Smooth muscle cell (in vitro differentiated cells): ENCODE data around the gene EPHB6. TPM values are rescaled to one million over a fixed set of nuclear protein-coding genes. Genes with fewer than 3 reads are reported as not detected.

ENCODE experiments used
- DNase-seq: peaks from one replicate; lab custom pipeline; 2025; ENCODE audit not compliant: unreplicated experiment; lab: John Stamatoyannopoulos, UW
- H2AFZ ChIP-seq: fragments of 200-600 bp; sonication (generic); 2 replicates; pipeline ENCODE4 v1.6.0; 2016; ENCODE audit warnings: antibody characterized with exemption, low read depth, mild to moderate bottlenecking
- H3F3A ChIP-seq: fragments of 200-600 bp; sonication (generic); 2 replicates; pipeline ENCODE4 v1.6.0; 2017; ENCODE audit warnings: antibody characterized with exemption, low read depth
- H3K27ac ChIP-seq: fragments of 200-600 bp; sonication (generic); 2 replicates; pipeline ENCODE4 v1.5.1; 2016; ENCODE audit warnings: low read depth, mild to moderate bottlenecking
- H3K27me3 ChIP-seq: fragments of 200-600 bp; sonication (generic); 2 replicates; pipeline ENCODE4 v1.6.1; 2016; ENCODE audit warnings: low read depth, mild to moderate bottlenecking
- H3K36me3 ChIP-seq: fragments of 200-600 bp; sonication (generic); 2 replicates; pipeline ENCODE4 v1.5.1; 2016; ENCODE audit warnings: low read depth
- H3K4me1 ChIP-seq: fragments of 200-600 bp; sonication (generic); 2 replicates; pipeline ENCODE4 v1.5.1; 2016; ENCODE audit warnings: low read depth
- H3K4me2 ChIP-seq: fragments of 200-600 bp; sonication (generic); 2 replicates; pipeline ENCODE4 v1.6.0; 2016; ENCODE audit warnings: mild to moderate bottlenecking
- H3K4me3 ChIP-seq: fragments of 200-600 bp; sonication (generic); 2 replicates; pipeline ENCODE4 v1.5.1; 2016; ENCODE audit warnings: mild to moderate bottlenecking
- H3K79me2 ChIP-seq: fragments of 200-600 bp; sonication (generic); 2 replicates; pipeline ENCODE4 v1.6.0; 2016; ENCODE audit warnings: low read depth, mild to moderate bottlenecking
- H3K9ac ChIP-seq: fragments of 200-600 bp; sonication (generic); 2 replicates; pipeline ENCODE4 v1.6.0; 2016; ENCODE audit warnings: low read depth
- H3K9me3 ChIP-seq: fragments of 200-600 bp; sonication (generic); replicated peaks from 2 replicates; pipeline ENCODE4 v1.5.1; 2016; ENCODE audit warnings: low read depth
- H4K20me1 ChIP-seq: fragments of 200-600 bp; sonication (generic); 2 replicates; pipeline ENCODE4 v1.6.0; 2016; ENCODE audit warnings: low read depth
- WGBS: methylation state at CpG from one replicate; pipeline ENCODE4 v1.1.7; 2016; ENCODE audit warnings: low lambda C conversion rate; 5-methylcytosine and 5-hydroxymethylcytosine counted together
- polyA plus RNA-seq: library from polyadenylated mRNA; unstranded; fragments of >200 nt; fragmentation: Nextera tagmentation; extraction: Ambion mirVana; gene quantifications from 2 replicates; pipeline ENCODE4 v1.2.1, GENCODE V29; 2016
- total RNA-seq: library from RNA; depleted of rRNA; stranded (reverse); fragments of >200 nt; gene quantifications from 2 replicates; pipeline ENCODE4 v1.2.3, GENCODE V29; 2014
- TF ChIP-seq, protein P1 (sequence below): fragments of 200-600 bp; sonication (generic); IDR thresholded peaks from 2 replicates; pipeline ENCODE4 v1.5.1; 2017; ENCODE audit warnings: borderline replicate concordance, mild to moderate bottlenecking, antibody characterized with exemption; ENCODE audit not compliant: insufficient read depth, poor library complexity, severe bottlenecking

EPHB6 gene
- total and polyA plus RNA-seq, 2 experiments from 2014 or later: 4.8 to 12.6 TPM

DNA sequence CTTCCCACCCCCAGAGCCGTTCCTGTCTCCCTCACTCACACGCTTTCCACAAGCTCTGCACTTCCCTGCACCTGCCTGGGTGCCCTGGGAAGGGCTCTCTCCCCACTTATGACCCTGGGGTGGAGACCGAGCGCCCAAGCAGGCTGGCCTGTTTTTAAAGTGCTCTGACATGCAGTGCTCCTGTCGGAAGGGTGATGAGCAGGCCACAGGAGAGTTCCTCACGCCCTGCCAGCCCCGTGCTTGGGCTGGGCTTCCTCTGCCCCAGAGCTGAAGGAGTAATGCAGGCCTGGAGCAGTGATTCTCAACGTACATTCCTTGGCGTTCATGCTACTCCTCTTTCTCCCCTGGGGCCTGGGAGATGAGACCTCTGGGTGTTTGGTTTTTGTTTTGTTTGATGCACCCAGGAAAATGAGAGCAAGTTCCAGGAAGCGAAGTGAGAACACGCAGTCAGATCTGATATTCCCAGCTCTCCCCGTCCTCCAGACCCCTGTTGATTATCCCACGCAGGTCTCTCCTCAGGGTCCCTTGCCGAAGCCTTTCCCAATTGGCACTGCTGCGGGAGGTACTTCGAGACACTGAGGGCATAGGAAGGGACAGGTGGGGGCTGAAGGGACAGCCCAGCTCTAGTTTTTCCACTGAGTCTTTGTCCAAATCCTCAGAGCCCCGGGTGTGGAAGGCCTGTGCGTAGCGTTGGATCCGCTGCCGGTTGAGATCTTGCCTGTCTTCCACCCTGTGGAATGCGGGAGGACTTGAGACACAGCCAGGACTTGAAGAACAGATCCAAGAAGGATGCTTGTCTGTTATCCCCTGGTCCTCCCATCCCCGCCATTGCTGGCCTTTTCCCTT is 16.6 kb downstream of the EPHB6 start:
- no peaks in the 10 kb centered on the region for H4K20me1 ChIP-seq
- no peak overlapping the region for H3K27ac ChIP-seq
- no peaks in the 10 kb centered on the region for H3K27me3 ChIP-seq
- H2AFZ ChIP-seq: no peak overlapping the region
- no peak overlapping the region for H3K4me3 ChIP-seq
- TF ChIP-seq, protein P1, sequence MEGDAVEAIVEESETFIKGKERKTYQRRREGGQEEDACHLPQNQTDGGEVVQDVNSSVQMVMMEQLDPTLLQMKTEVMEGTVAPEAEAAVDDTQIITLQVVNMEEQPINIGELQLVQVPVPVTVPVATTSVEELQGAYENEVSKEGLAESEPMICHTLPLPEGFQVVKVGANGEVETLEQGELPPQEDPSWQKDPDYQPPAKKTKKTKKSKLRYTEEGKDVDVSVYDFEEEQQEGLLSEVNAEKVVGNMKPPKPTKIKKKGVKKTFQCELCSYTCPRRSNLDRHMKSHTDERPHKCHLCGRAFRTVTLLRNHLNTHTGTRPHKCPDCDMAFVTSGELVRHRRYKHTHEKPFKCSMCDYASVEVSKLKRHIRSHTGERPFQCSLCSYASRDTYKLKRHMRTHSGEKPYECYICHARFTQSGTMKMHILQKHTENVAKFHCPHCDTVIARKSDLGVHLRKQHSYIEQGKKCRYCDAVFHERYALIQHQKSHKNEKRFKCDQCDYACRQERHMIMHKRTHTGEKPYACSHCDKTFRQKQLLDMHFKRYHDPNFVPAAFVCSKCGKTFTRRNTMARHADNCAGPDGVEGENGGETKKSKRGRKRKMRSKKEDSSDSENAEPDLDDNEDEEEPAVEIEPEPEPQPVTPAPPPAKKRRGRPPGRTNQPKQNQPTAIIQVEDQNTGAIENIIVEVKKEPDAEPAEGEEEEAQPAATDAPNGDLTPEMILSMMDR: no peak
- H3K9me3 ChIP-seq: no peaks in the 10 kb centered on the region
- no peaks in the 10 kb centered on the region for H3K36me3 ChIP-seq
- H3K9ac ChIP-seq: no peak overlapping the region
- H3K79me2 ChIP-seq: no peaks in the 10 kb centered on the region
- no peak for DNase-seq
- 91% methylated on average over 23 of the region's 23 CpGs for WGBS
- H3K4me2 ChIP-seq: no peak overlapping the region
- H3F3A ChIP-seq: no peaks in the 10 kb centered on the region
- no peaks in the 10 kb centered on the region for H3K4me1 ChIP-seq

DNA sequence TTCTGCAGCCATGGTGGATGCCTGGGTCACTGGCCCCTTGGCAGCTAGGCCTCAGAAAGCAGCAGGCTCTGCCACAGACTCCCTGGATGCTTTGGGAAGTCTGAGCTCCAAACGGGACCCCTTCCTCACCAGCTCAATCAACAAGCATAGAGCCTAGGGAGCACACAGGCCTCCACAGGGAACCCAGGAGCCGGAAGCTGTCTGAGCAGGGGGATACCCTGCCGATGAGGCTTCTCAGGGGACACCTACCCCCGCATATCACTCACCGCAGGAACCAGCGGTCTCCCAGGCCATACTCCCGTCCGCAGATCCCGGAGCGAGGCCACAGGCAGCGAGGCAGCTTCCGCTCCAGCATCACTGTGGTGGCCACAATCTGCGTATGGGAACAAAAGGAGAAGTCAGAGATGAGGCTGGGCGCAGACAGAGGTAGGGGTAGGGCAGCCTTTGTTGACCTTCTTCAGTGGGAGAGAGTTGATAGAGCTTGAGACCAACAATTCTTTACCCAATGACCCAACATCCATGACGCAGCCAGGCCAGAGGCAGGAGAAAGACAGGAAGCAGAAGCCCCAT is 17.3 kb downstream of the EPHB6 start:
- DNase-seq: no peak
- H3F3A ChIP-seq: no peaks in the 10 kb centered on the region
- WGBS: 96% methylated on average over 15 of the region's 15 CpGs
- H3K27ac ChIP-seq: no peak overlapping the region
- H3K4me2 ChIP-seq: no peak overlapping the region
- no peaks in the 10 kb centered on the region for H3K36me3 ChIP-seq
- TF ChIP-seq, protein P1: no peak
- no peaks in the 10 kb centered on the region for H3K9me3 ChIP-seq
- H3K79me2 ChIP-seq: no peaks in the 10 kb centered on the region
- H3K9ac ChIP-seq: no peak overlapping the region
- no peaks in the 10 kb centered on the region for H3K27me3 ChIP-seq
- no peak overlapping the region for H2AFZ ChIP-seq
- no peaks in the 10 kb centered on the region for H4K20me1 ChIP-seq
- H3K4me1 ChIP-seq: no peaks in the 10 kb centered on the region
- H3K4me3 ChIP-seq: no peak overlapping the region

DNA sequence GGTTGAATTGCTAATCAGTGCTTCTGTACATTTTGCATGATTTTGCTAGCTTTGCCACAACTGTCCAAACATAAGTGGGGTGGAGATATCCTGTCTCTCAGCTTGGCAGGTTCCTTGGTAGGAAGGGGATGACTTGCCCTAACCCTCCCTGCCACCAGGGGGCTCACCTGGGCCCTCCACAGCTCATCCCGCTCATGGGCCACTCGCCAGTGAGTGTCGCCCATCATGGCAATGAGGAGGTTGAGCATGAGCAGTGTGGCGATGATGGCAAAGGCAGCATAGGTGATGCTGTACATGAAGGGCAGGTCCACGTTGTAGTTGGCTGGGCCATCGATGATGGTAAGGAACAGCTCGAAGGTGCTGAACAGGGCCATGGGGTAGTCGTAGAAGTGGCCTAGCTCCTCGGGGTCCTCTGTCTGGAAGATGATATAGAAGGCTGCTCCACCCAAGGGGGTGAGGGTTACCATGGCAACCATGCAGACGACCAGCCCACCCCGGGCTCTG is 18.5 kb downstream of the EPHB6 start:
- TF ChIP-seq, protein P1: peak; percentile 41
- no peak overlapping the region for H3K4me3 ChIP-seq
- no peaks in the 10 kb centered on the region for H3K36me3 ChIP-seq
- no peaks in the 10 kb centered on the region for H3K27me3 ChIP-seq
- no peaks in the 10 kb centered on the region for H3F3A ChIP-seq
- H3K27ac ChIP-seq: no peak overlapping the region
- no peaks in the 10 kb centered on the region for H4K20me1 ChIP-seq
- no peak overlapping the region for H3K4me2 ChIP-seq
- no peaks in the 10 kb centered on the region for H3K9me3 ChIP-seq
- H2AFZ ChIP-seq: no peak overlapping the region
- no peak for DNase-seq
- H3K9ac ChIP-seq: no peak overlapping the region
- 79% methylated on average over 11 of the region's 11 CpGs for WGBS
- no peaks in the 10 kb centered on the region for H3K4me1 ChIP-seq
- no peaks in the 10 kb centered on the region for H3K79me2 ChIP-seq
